Breast epithelium (tissue), 3 donors: ENCODE measurements around the gene ACADS.

Experiments
- POLR2A ChIP-seq: fragments of 450-650 bp; IDR thresholded peaks from one replicate; pipeline ENCODE4 v1.6.1; 2016; ENCODE audit warnings: antibody characterized with exemption, mild to moderate bottlenecking, moderate library complexity
- TF ChIP-seq, protein P1 (sequence below), 3 donors: fragments of 450-650 bp; IDR thresholded peaks; one replicate each; pipeline ENCODE4 v1.5.1; 2016 to 2017; ENCODE audit warnings: antibody characterized with exemption in 3 of 3, mild to moderate bottlenecking in 3 of 3, moderate library complexity in 3 of 3

DNA sequence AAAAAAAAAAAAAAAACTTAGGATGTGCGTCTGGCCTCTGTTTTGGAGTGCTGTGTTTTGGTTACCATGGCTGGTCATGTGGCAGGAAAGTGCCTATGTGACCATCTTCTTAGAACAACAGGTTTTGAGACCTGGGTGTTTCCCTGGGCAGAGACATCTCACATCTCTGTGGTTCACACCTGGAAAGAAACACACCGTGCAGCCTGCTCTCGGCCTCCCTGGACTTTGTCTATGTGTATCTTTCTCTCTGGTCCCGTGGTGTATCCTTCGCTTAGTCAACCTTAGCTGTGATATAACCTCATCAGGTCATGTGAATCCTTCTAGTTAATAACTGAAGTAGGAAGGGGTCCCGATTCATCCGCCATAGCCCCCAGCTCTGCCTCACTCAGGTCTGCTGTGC is 22.6 kb downstream of the ACADS start:
- no peak for TF ChIP-seq POLR2A
- TF ChIP-seq, protein P1, sequence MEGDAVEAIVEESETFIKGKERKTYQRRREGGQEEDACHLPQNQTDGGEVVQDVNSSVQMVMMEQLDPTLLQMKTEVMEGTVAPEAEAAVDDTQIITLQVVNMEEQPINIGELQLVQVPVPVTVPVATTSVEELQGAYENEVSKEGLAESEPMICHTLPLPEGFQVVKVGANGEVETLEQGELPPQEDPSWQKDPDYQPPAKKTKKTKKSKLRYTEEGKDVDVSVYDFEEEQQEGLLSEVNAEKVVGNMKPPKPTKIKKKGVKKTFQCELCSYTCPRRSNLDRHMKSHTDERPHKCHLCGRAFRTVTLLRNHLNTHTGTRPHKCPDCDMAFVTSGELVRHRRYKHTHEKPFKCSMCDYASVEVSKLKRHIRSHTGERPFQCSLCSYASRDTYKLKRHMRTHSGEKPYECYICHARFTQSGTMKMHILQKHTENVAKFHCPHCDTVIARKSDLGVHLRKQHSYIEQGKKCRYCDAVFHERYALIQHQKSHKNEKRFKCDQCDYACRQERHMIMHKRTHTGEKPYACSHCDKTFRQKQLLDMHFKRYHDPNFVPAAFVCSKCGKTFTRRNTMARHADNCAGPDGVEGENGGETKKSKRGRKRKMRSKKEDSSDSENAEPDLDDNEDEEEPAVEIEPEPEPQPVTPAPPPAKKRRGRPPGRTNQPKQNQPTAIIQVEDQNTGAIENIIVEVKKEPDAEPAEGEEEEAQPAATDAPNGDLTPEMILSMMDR (IDR thresholded peaks at IDR 0.05), result no peak
